Ovary (tissue), 9 donors: Measurements from ENCODE around the gene KCNJ4. TPM values are rescaled to one million over a fixed set of nuclear protein-coding genes. Genes with fewer than 3 reads are reported as not detected.

ENCODE experiments used
- DNase-seq, 5 donors: peaks; one replicate each; pipeline ENCODE4 v3.0.0-alpha.2; 2019 to 2020
- H3K27ac ChIP-seq, 2 donors: fragments of 200-600 bp; one replicate each; pipeline versions ENCODE4 v1.5.1 to v1.8.0; 2019 to 2022
- H3K27me3 ChIP-seq: fragments of 200-600 bp; one replicate; pipeline ENCODE4 v1.8.0; 2022
- H3K36me3 ChIP-seq: fragments of 200-600 bp; sonication (generic); one replicate; pipeline ENCODE4 v1.5.1; 2019
- H3K4me1 ChIP-seq: one replicate; pipeline ENCODE4 v1.8.1; 2013; ENCODE audit warnings: mild to moderate bottlenecking, moderate library complexity; ENCODE audit not compliant: insufficient read depth
- H3K4me3 ChIP-seq: fragments of 200-600 bp; sonication (generic); one replicate; pipeline ENCODE4 v1.5.1; 2017
- H3K9me3 ChIP-seq, 2 donors: fragments of 200-600 bp in 1 of 2; sonication (generic) in 1 of 2; one replicate each; pipeline versions ENCODE4 v1.5.1 to v1.8.1; 2013 to 2019; ENCODE audit warnings: mild to moderate bottlenecking in 1 of 2, moderate library complexity in 1 of 2
- CTCF ChIP-seq, 3 donors: fragments of 450-650 bp in 2 of 3; fragments of 200-600 bp in 1 of 3; IDR thresholded peaks; one replicate each; pipeline versions ENCODE4 v1.5.1 to v1.8.0; 2016 to 2022; ENCODE audit warnings: antibody characterized with exemption in 3 of 3, mild to moderate bottlenecking in 1 of 3
- EP300 ChIP-seq: sonication (generic); formaldehyde crosslinking; IDR thresholded peaks from one replicate; pipeline ENCODE4 v1.6.1; 2017; ENCODE audit warnings: antibody characterized with exemption
- POLR2A ChIP-seq: fragments of 450-650 bp; IDR thresholded peaks from one replicate; pipeline ENCODE4 v1.6.1; 2017; ENCODE audit warnings: antibody characterized with exemption, mild to moderate bottlenecking, moderate library complexity
- WGBS, 3 donors: extraction: QIAGEN DNeasy Blood & Tissue Kit in 1 of 3; methylation state at CpG; one replicate each; pipeline versions ENCODE4 v1.1.5 to v1.1.7; 2013 to 2017; 5-methylcytosine and 5-hydroxymethylcytosine counted together
- intact Hi-C, 4 donors: fragments of 100-400 bp; cut with DNase I; formaldehyde crosslinking; loops; one replicate each; pipeline versions ENCODE4 v1.11.0 to v1.15.1; 2022 to 2023
- polyA plus RNA-seq, 2 donors: library from polyadenylated mRNA; stranded (reverse); fragments of 200-250 nt in 1 of 2; fragments of 350-450 nt in 1 of 2; fragmentation: Illumina TruSeq in 1 of 2; extraction: RNeasy Lipid Tissue Mini Kit (QIAGEN cat#74804) in 1 of 2; gene quantifications; one replicate each; pipeline ENCODE4 v1.2.3, GENCODE V29; 2013 to 2014
- total RNA-seq, 7 donors: library from RNA; depleted of rRNA in 2 of 7; stranded (reverse); fragments of >200 nt in 2 of 7; fragmentation: NEBNext Ultra II Directional in 3 of 7; extraction: Animal tissue kit (Norgen Biotek cat#: 25700) in 3 of 7; gene quantifications; one replicate each; pipeline versions ENCODE4 v1.1.0 to v1.2.4, GENCODE V29; 2016 to 2023
- donor health status: DM: no; HTN: no; CAD: no; lungs with moderate emphysema.
- donor health status: DM: no; HTN: no; CAD: no.
- donor health status: Bipolar disorder and iron deficiency.
- donor health status: DM: yes; HTN: yes; CAD: no.
- donor health status: DM: no; HTN: no; CAD: no.
- donor health status: DM: yes; HTN: yes; CAD: no.

Gene KCNJ4
- total and polyA plus RNA-seq, 9 donors, result 0.02 to 0.62 TPM; not detected in 7

DNA sequence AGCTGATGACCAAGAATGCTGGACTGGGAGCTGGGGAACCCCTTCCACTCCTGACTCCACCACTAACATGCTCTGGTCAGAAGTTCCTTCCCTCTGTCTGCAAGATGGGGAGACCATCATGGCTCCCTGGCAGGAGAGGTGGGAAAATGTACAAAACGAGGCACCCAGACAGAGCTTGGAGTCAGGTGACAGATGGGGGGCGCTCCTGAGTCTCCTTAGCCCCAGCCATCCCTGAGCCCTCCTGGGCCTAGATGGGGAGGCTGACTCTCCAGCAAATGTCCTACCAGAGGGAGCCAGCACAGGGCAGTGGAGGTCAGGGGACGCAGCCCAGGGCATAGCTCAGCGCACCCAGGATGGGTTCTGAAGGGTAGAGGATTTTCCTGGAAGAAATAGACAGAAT, 20.0 kb downstream of the KCNJ4 start:
- 74 to 83% (median 75%) methylated on average over 4 of the region's 4 CpGs for WGBS, 3 donors
- Histone ChIP-seq H3K27me3 (no peaks in the 10 kb centered on the region), H3K4me1 (no peaks in the 10 kb centered on the region), H3K9me3 (no peaks in the 10 kb centered on the region), H3K27ac (no peak overlapping the region), H3K36me3 (no peaks in the 10 kb centered on the region), H3K4me3 (no peak overlapping the region)
- no peak for DNase-seq
- no peak for TF ChIP-seq POLR2A
- TF ChIP-seq EP300, result no peak
- no peak for TF ChIP-seq CTCF (IDR thresholded peaks at IDR 0.05)
- intact Hi-C loops, result no loop called here

GRCh38 chr22:38433871-38434270, 21.1 kb downstream of the KCNJ4 start:
- intact Hi-C loops, result loop anchor here in 1 of 4 donors (5.0 kb wide), 1 partner anchor 272 kb away; no protein-coding TSS in a partner anchor
- Histone ChIP-seq H3K9me3 (no peaks in the 10 kb centered on the region), H3K4me1 (no peaks in the 10 kb centered on the region), H3K4me3 (no peak overlapping the region), H3K27ac (no peak overlapping the region), H3K27me3 (no peaks in the 10 kb centered on the region), H3K36me3 (no peaks in the 10 kb centered on the region)
- no peak for DNase-seq
- no peak for TF ChIP-seq POLR2A
- no peak for TF ChIP-seq CTCF (IDR thresholded peaks at IDR 0.05)
- no peak for TF ChIP-seq EP300
- 82 to 88% (median 84%) methylated on average over 8 of the region's 8 CpGs for WGBS, 3 donors

DNA sequence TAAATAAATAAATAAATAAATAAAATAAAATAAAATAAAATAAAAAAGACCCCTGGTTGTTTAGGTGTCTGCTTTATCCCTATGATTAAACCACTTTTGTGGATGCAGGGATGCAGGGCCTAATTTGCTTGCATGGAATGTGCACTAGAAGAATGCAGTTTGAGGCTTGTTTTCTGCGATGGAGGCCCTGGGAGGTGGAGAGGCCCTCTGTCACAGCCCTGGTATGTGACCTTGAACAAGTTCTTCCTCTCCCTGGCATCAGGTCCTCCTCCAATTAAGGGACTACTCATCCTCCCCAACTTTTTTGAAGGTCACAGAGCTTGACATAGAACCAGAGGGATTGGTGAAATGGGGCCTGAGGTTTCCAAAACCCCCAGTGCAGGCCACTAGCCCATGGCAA, 22.7 kb downstream of the KCNJ4 start:
- Histone ChIP-seq H3K36me3 (no peaks in the 10 kb centered on the region), H3K27ac (no peak overlapping the region), H3K9me3 (no peaks in the 10 kb centered on the region), H3K4me3 (no peak overlapping the region), H3K27me3 (no peaks in the 10 kb centered on the region), H3K4me1 (no peaks in the 10 kb centered on the region)
- no peak for TF ChIP-seq EP300
- TF ChIP-seq CTCF (IDR thresholded peaks at IDR 0.05), result no peak
- no peak for TF ChIP-seq POLR2A
- intact Hi-C loops, result loop anchor here in 1 of 4 donors (5.0 kb wide), 1 partner anchor 270 kb away; no protein-coding TSS in a partner anchor
- WGBS, 3 donors, result 15 to 23% (median 19%) methylated on average over 1 of the region's 1 CpG
- no peak for DNase-seq

DNA sequence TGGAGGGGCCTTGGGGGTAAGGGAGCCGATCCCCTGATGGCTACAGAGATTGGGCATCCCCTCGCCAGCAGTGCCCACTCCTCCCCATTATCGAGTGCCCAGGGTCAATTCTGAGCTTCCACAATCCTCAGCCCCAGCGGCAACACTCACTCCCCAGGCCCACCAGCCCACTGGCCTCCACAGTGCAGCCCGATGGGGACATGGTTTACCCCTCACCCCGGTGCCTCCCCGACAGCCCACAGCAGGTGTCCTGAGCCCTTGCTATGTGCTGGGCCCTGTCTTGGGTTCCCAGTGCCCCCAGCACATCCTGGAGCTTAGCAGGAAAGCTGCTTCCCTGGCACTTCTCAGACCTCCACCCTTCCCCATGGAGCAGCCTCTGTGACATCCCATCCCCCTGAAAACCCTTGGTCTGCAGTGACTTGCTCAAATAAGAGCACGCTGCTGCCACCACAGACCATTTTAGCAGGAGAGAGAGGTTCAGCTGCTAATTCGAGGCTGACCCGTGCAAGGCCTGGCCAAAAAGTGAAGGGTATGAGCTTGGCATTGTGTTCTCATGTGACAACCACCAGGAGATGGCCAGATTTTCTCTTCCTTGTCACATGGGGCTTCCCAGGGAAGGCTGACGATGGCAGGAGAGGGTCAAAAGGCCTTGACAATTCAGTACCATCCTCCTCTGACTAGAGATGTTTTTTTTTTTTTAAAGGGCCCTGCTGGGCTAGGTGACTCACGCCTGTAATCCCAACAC, 23.6 kb downstream of the KCNJ4 start:
- Histone ChIP-seq H3K27me3 (no peaks in the 10 kb centered on the region), H3K9me3 (no peaks in the 10 kb centered on the region), H3K4me3 (no peak overlapping the region), H3K27ac (no peak overlapping the region), H3K4me1 (no peaks in the 10 kb centered on the region), H3K36me3 (no peaks in the 10 kb centered on the region)
- 89 to 92% (median 91%) methylated on average over 12 of the region's 12 CpGs for WGBS, 3 donors
- intact Hi-C loops, result loop anchor here in 1 of 4 donors (5.0 kb wide), 1 partner anchor 269 kb away; no protein-coding TSS in a partner anchor
- no peak for TF ChIP-seq CTCF (IDR thresholded peaks at IDR 0.05)
- no peak for TF ChIP-seq EP300
- TF ChIP-seq POLR2A, result no peak
- no peak for DNase-seq
